ENCODE results near the gene ATP6V0C.
A peak's percentile ranks its signal among the peaks of the same experiment; 100 is the strongest.
"Not testable (repeated sequence)": the region's sequence is repeated elsewhere in the genome, so short reads cannot be mapped to it uniquely, and the experiment has no call there.

ATP6V0C gene

DNA sequence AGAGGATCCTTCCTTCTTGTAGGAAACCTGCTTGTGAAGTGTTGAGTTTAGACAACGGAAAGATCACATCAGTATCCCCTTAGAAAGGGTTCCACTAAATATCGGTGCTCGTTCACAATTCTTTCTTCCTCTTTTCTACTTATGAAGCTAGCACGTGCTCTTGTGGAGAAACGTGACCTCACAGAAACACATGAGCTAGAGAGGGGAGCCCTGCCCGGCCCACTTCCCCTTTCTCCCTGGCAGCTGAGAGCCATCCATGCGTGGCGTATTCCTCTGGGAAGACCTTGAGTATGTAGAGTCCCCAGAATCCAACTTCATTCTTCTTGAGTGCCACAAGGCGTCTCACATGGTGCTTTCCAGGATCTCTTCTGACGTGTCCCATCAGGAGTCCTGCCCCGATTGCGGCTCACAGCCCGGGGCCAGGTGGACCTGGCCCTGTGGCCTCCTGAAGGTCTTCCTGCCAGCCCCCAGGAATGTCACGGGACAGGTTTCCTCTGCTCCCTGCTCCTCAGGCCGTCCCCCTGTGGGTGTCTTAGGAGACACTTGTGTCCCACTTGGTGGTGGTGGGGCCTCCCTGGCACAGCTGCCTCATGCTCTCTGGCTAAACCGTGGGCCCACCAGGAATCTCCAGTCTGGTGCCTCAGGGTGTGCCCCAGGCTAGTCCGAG, 46.5 kb downstream of the ATP6V0C start:
- not testable (repeated sequence) for FAIRE-seq

DNA sequence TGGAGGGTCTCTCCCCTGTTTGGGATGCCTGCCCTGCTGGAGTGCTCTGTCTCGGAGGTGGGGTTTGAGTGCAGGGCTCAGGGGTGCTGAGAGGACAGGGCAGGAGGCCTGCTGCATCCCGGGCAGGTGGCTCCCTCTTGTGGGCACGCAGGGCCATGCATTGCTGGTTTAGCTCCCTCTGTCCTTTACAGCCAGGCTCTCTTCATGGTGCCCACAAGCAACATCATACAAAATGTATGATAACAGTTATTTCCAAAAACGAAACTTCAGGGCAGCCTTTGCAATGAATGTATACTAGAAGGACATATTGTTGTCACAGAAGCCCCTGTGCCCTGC, 47.0 kb downstream of the ATP6V0C start:
- FAIRE-seq: peak; percentile 53

DNA sequence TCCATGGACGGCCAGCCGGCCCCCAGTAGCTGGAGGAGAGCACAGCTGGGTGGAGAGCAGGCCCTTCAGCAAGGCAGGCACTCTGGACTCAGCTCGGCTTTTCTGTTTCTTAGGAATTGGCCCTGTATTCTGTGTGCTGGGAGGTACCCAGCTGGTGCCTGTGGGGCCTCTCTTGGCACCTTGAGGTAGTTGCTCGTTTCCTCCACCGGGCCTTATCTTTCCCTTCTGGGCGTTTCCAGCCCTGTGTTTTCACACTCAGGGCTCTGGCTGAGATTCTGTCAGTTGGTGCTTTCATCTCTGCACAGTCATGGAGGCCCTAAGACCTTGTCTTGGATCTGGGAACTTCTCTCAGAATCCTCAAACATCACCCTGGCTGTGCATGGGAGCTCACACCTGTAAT, 53.8 kb downstream of the ATP6V0C start:
- FAIRE-seq: not testable (repeated sequence)

DNA sequence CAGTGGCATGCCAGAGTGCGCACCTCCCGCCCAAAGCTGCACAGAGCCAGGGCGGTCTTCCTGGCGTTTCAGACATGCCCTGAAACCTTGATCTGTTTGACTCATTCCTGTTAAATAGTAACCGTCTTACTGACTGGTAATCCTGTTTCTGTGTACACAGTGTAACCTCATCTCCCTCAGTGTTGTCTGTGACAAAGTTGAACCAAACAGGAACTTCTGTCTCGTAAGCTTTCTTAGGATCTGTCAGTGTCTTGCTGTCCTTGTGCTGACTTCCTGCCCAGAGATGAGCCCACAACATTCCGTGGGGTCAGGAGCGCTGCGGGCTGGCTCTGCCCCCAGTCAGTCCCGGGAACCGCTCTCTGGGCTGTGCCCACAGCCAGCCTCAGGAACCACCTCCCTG, 54.8 kb downstream of the ATP6V0C start:
- not testable (repeated sequence) for FAIRE-seq
